Activated naive CD8-positive, alpha-beta T cell treated with anti-CD3 and anti-CD28 coated beads, Interleukin-2, amount 50 U/mL, for 24 hours (primary cell): ENCODE measurements around the gene SERPINB4.

Experiments
- ATAC-seq: fragments of 150-1000 bp; cut with Tn5 transposase; one replicate; pipeline ENCODE4 v1.10.0; 2021
- DNase-seq: peaks from one replicate; pipeline ENCODE4 v3.0.0; 2021
- H3K27ac Mint-ChIP-seq: one replicate; pipeline ENCODE4 v1.8.0; 2021; ENCODE audit warnings: mild to moderate bottlenecking, mixed read lengths
- H3K27me3 Mint-ChIP-seq: one replicate; pipeline ENCODE4 v1.8.0; 2021; ENCODE audit warnings: mixed read lengths
- H3K36me3 Mint-ChIP-seq: one replicate; pipeline ENCODE4 v1.8.0; 2021; ENCODE audit warnings: low read depth, mixed read lengths
- H3K4me1 Mint-ChIP-seq: one replicate; pipeline ENCODE4 v1.8.0; 2021; ENCODE audit warnings: mixed read lengths
- H3K4me3 Mint-ChIP-seq: one replicate; pipeline ENCODE4 v1.8.0; 2021; ENCODE audit warnings: mild to moderate bottlenecking, moderate library complexity, mixed read lengths
- H3K9me3 Mint-ChIP-seq: one replicate; pipeline ENCODE4 v1.8.0; 2021; ENCODE audit warnings: mixed read lengths

The SERPINB4 gene

DNA sequence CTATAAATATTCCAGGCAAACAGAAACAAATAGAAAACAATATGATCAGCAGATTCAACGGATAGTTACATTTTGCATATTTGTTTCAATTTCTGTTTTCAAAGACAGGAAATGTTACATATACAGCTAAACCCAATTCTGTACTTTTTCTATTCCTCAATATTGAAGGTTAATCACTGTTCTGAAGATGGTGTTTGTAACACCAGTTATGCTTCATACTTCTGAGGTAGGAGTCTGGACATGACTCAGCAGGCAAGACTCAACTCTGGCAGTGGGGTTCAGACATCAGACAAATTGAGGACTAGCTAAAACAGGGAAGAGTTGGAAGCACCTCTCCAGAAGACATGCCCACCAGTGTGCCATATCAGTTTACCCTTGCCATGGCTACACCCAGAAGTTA, 40.3 kb downstream of the SERPINB4 start:
- no peaks in the 10 kb centered on the region for H3K4me1 Mint-ChIP-seq
- DNase-seq (no peak), ATAC-seq (no peak)
- no peaks in the 10 kb centered on the region for H3K36me3 Mint-ChIP-seq
- no peak overlapping the region for H3K27ac Mint-ChIP-seq
- H3K27me3 Mint-ChIP-seq, result peaks cover 4% of the 10 kb centered on the region
- H3K4me3 Mint-ChIP-seq, result no peak overlapping the region
- no peaks in the 10 kb centered on the region for H3K9me3 Mint-ChIP-seq

DNA sequence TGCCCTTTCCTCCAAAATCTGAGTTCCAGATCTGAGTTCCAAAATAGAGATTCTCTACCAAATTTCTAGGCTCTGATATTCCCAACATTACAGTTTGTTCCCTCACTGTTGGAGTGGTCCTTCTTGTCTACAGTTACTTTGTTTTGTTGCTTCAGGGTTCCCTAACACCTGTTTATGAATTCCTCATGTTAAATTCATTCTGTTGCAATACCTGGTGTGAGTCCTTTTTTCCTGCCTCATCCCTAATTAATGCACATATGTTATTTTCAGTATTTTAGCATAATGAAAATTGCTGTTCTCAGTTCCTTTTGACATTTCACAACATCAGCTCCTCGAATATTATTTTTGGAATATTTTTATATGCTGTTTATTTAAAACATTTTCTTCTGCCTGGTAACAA, 40.7 kb downstream of the SERPINB4 start:
- no peak for DNase-seq
- Mint-ChIP-seq H3K27me3 (peaks cover 4% of the 10 kb centered on the region), H3K4me3 (no peak overlapping the region), H3K4me1 (no peaks in the 10 kb centered on the region), H3K27ac (no peak overlapping the region), H3K36me3 (no peaks in the 10 kb centered on the region), H3K9me3 (no peaks in the 10 kb centered on the region)
- no peak for ATAC-seq

DNA sequence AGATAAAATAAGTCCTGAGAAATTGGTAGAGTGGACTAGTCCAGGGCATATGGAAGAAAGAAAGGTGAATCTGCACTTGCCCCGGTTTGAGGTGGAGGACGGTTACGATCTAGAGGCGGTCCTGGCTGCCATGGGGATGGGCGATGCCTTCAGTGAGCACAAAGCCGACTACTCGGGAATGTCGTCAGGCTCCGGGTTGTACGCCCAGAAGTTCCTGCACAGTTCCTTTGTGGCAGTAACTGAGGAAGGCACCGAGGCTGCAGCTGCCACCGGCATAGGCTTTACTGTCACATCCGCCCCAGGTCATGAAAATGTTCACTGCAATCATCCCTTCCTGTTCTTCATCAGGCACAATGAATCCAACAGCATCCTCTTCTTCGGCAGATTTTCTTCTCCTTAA, 47.1 kb downstream of the SERPINB4 start:
- Mint-ChIP-seq H3K9me3 (no peaks in the 10 kb centered on the region), H3K4me1 (no peaks in the 10 kb centered on the region), H3K27me3 (no peaks in the 10 kb centered on the region), H3K27ac (no peak overlapping the region), H3K4me3 (no peak overlapping the region), H3K36me3 (no peaks in the 10 kb centered on the region)
- no peak for ATAC-seq
- no peak for DNase-seq

DNA sequence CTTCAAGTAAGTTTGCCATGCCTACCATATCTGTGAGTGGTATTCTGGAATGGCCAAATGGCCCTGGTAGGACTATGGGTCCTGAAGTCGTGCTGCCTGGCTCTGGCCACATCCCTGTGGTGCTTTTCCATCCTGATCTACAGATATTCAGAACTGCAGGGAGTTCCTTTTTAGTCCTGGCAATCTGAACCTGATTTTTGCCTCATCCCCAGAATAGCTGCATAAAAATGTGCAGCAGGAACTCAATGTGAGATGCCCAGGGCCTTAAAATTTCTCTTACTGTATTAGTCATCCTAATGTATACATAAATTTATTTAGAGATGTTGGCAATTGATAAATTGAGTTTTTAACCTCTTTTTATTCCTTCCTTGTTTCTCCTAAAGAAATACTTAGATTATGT, 51.6 kb downstream of the SERPINB4 start:
- H3K36me3 Mint-ChIP-seq, result no peaks in the 10 kb centered on the region
- no peaks in the 10 kb centered on the region for H3K4me1 Mint-ChIP-seq
- H3K27me3 Mint-ChIP-seq, result no peaks in the 10 kb centered on the region
- no peak overlapping the region for H3K4me3 Mint-ChIP-seq
- ATAC-seq (no peak), DNase-seq (no peak)
- no peaks in the 10 kb centered on the region for H3K9me3 Mint-ChIP-seq
- H3K27ac Mint-ChIP-seq, result no peak overlapping the region

DNA sequence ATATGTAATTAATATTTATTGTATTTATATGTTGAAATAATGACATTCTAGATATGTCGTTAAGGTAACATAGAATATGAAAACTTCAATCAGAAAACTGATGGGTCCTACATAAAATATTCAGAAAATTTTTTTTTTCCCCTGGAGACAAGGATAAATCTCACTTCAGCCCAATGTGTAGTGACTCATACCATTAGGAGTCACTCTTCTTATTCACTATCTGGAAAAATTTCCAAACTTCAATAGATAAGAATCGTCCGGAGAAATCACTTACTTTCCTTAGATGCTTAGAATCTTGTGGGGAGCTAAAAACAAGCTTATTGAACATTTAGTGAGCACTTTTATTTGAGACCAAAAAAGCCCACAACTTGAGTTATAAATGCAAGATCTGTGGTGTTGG, 52.3 kb downstream of the SERPINB4 start:
- Mint-ChIP-seq H3K27me3 (no peaks in the 10 kb centered on the region), H3K9me3 (no peaks in the 10 kb centered on the region), H3K4me3 (no peak overlapping the region), H3K36me3 (no peaks in the 10 kb centered on the region), H3K27ac (no peak overlapping the region), H3K4me1 (no peaks in the 10 kb centered on the region)
- no peak for ATAC-seq
- DNase-seq, result no peak

DNA sequence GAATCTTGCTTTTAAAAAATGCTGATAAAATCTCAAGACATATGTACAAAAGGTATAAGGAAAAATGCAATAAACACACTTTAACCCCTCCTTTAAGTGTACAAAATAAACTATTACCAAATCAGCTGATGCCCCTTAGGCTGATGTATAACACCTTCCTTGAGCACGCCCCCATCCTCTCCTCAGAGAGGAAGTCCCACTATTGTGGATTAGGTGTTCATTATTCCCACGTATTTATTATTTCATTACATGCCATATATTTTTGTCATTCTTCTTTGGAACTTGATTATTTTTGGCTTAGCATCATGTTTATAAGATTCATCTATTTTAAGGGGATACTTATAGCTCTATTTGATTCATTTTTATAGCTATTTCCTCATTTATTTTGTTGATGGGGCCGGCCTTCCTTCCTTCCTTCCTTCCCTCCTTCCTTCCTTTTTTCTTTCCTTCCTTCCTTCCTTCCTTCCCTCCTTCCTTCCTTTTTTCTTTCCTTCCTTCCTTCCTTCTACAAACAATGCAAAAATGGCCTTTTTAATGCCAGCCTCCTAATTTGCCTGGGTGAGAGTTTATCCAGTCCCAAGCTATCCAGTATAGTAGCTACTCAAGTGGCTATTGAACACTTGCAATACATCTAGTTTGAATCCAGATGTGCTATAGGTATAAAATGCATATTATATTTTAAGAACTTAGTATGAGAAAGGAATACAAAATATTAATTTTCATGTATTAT, 52.9 kb downstream of the SERPINB4 start:
- H3K27me3 Mint-ChIP-seq, result no peaks in the 10 kb centered on the region
- ATAC-seq (no peak), DNase-seq (no peak)
- H3K9me3 Mint-ChIP-seq, result no peaks in the 10 kb centered on the region
- no peak overlapping the region for H3K27ac Mint-ChIP-seq
- H3K36me3 Mint-ChIP-seq, result no peaks in the 10 kb centered on the region
- no peak overlapping the region for H3K4me3 Mint-ChIP-seq
- no peaks in the 10 kb centered on the region for H3K4me1 Mint-ChIP-seq

DNA sequence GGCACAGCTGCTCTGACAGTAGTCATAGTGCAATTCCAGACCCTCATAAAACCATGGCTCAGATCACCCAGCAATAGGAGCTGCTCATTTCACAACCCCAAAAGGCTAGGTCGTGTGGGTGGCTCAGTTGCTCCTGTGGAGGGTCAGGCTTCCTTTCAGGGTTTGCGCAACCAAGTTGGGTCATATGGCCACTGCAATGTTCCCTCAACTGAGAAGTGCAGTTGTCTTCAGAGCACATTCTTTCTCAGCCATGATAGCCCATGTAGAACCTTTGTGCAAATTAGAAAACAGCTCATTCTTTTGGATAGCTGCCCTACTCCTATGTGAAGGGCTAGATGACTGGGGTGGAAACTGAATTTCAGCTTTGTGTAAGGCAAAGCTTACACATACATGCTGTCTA, 53.7 kb downstream of the SERPINB4 start:
- Mint-ChIP-seq H3K36me3 (no peaks in the 10 kb centered on the region), H3K4me3 (no peak overlapping the region), H3K27me3 (peaks cover 4% of the 10 kb centered on the region), H3K27ac (no peak overlapping the region), H3K9me3 (no peaks in the 10 kb centered on the region), H3K4me1 (no peaks in the 10 kb centered on the region)
- ATAC-seq (no peak), DNase-seq (no peak)

DNA sequence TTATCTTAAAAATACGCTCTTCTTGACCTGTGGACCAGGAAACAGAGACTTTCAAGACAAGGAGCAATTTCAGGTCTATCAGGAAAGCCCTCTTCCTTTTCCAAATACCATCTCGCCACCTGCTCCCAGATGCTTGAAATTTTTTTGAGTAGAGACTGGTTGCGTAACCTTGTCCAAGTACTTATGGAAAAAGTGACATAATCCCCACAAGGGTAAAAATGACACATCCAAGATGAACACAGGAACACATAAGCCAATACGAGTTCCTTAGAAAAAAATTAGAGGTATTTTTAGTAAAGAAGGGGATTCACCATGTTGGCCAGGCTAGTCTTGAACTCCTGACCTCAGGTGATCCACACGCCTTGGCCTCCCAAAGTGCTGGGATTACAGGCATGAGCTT, 55.1 kb downstream of the SERPINB4 start:
- Mint-ChIP-seq H3K27ac (no peak overlapping the region), H3K36me3 (no peaks in the 10 kb centered on the region), H3K9me3 (no peaks in the 10 kb centered on the region), H3K27me3 (peaks cover 4% of the 10 kb centered on the region), H3K4me3 (no peak overlapping the region), H3K4me1 (no peaks in the 10 kb centered on the region)
- ATAC-seq, result no peak
- DNase-seq, result no peak
